Fibroblast of the aortic adventitia (primary cell): ENCODE measurements around the gene DEFB124. TPM values are rescaled to one million over a fixed set of nuclear protein-coding genes. Genes with fewer than 3 reads are reported as not detected.
"Not testable (repeated sequence)": the region's sequence is repeated elsewhere in the genome, so short reads cannot be mapped to it uniquely, and the experiment has no call there.

Source experiments
- DNase-seq: peaks from one replicate; pipeline ENCODE4 v3.0.0-alpha.2; 2010; ENCODE audit warnings: low read depth
- H3K4me3 ChIP-seq: 2 replicates; pipeline ENCODE4 v1.5.1; 2011; ENCODE audit warnings: low read depth, mild to moderate bottlenecking, control low read depth, low read length, moderate library complexity
- CTCF ChIP-seq: IDR thresholded peaks from 2 replicates; pipeline ENCODE4 v1.5.1; 2011; ENCODE audit warnings: mild to moderate bottlenecking, low read length, control low read depth, inconsistent platforms; ENCODE audit not compliant: insufficient read depth
- total RNA-seq: library from RNA; depleted of rRNA; stranded (reverse); fragments of >200 nt; gene quantifications from 2 replicates; pipeline ENCODE4 v1.2.3, GENCODE V29; 2012; ENCODE audit warnings: low replicate concordance

DEFB124 gene
- total RNA-seq, 1 donor = not detected

- TF ChIP-seq CTCF = no peak
- no peak for DNase-seq
- H3K4me3 ChIP-seq = no peak overlapping the region
These were observed 28.7 kb downstream of the DEFB124 start for GRCh38 chr20:31446084-31446819.

- DNase-seq = no peak
- no peak within 1 kb of the TSS for H3K4me3 ChIP-seq
- peak; percentile 25 for TF ChIP-seq CTCF
These were observed 34.8 kb downstream of the DEFB124 start, which contains the start of gene DEFB123 for GRCh38 chr20:31440012-31440659. Gene DEFB123 (plus strand): TSS chr20:31440632. CDS start chr20:31440699, 67 bp downstream.

GRCh38 chr20:31430568-31431115 lies 44.3 kb downstream of the DEFB124 start:
- DNase-seq = no peak
- no peak for TF ChIP-seq CTCF
- H3K4me3 ChIP-seq = no peak overlapping the region

- not testable (repeated sequence) for H3K4me3 ChIP-seq, DNase-seq
These were observed 47.4 kb downstream of the DEFB124 start for GRCh38 chr20:31427576-31427975.

GRCh38 chr20:31426891-31427551 lies 47.9 kb downstream of the DEFB124 start:
- not testable (repeated sequence) for H3K4me3 ChIP-seq, DNase-seq

- H3K4me3 ChIP-seq = no peak overlapping the region
- DNase-seq = no peak
- TF ChIP-seq CTCF = no peak
These were observed 49.1 kb downstream of the DEFB124 start for GRCh38 chr20:31425797-31426196.

- no peak overlapping the region for H3K4me3 ChIP-seq
- no peak for DNase-seq
- TF ChIP-seq CTCF = no peak
These were observed 56.6 kb downstream of the DEFB124 start for GRCh38 chr20:31418307-31418706.
